GM12875 (cell line): ENCODE data around the gene GRIP2.
A peak's percentile ranks its signal among the peaks of the same experiment; 100 is the strongest.

Experiments used
- H3K4me3 ChIP-seq: one replicate; pipeline ENCODE4 v1.5.1; 2011; ENCODE audit warnings: low read depth, low read length, control low read depth
- TF ChIP-seq, protein P1 (sequence below): IDR thresholded peaks from 2 replicates; pipeline ENCODE4 v1.5.1; 2011; ENCODE audit warnings: low read depth, mild to moderate bottlenecking, control low read depth, inconsistent platforms, low read length, moderate library complexity, borderline replicate concordance; ENCODE audit not compliant: insufficient read depth

The GRIP2 gene

GRCh38 chr3:14511623-14512280 is 28.4 kb downstream of the GRIP2 start:
- no peak overlapping the region for H3K4me3 ChIP-seq
- TF ChIP-seq, protein P1, sequence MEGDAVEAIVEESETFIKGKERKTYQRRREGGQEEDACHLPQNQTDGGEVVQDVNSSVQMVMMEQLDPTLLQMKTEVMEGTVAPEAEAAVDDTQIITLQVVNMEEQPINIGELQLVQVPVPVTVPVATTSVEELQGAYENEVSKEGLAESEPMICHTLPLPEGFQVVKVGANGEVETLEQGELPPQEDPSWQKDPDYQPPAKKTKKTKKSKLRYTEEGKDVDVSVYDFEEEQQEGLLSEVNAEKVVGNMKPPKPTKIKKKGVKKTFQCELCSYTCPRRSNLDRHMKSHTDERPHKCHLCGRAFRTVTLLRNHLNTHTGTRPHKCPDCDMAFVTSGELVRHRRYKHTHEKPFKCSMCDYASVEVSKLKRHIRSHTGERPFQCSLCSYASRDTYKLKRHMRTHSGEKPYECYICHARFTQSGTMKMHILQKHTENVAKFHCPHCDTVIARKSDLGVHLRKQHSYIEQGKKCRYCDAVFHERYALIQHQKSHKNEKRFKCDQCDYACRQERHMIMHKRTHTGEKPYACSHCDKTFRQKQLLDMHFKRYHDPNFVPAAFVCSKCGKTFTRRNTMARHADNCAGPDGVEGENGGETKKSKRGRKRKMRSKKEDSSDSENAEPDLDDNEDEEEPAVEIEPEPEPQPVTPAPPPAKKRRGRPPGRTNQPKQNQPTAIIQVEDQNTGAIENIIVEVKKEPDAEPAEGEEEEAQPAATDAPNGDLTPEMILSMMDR = no peak

GRCh38 chr3:14510838-14511622 is 29.1 kb downstream of the GRIP2 start:
- H3K4me3 ChIP-seq = no peak overlapping the region
- TF ChIP-seq, protein P1 = no peak

DNA sequence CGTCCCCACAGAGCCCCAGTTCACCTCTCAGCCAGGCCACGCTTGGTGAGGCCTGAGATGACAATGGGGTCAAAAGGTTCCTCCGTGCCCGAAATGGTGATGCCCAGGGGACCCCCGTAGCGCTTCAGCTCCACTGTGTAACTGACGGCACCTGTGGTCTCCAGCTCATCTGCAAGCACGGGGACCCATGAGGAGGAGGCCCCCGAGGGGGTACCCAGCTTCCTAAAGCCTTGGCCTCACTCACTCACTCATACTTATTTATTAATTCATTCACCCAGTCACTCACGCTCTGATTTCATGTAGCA is 30.4 kb downstream of the GRIP2 start:
- TF ChIP-seq, protein P1 = no peak
- H3K4me3 ChIP-seq = no peak overlapping the region

DNA sequence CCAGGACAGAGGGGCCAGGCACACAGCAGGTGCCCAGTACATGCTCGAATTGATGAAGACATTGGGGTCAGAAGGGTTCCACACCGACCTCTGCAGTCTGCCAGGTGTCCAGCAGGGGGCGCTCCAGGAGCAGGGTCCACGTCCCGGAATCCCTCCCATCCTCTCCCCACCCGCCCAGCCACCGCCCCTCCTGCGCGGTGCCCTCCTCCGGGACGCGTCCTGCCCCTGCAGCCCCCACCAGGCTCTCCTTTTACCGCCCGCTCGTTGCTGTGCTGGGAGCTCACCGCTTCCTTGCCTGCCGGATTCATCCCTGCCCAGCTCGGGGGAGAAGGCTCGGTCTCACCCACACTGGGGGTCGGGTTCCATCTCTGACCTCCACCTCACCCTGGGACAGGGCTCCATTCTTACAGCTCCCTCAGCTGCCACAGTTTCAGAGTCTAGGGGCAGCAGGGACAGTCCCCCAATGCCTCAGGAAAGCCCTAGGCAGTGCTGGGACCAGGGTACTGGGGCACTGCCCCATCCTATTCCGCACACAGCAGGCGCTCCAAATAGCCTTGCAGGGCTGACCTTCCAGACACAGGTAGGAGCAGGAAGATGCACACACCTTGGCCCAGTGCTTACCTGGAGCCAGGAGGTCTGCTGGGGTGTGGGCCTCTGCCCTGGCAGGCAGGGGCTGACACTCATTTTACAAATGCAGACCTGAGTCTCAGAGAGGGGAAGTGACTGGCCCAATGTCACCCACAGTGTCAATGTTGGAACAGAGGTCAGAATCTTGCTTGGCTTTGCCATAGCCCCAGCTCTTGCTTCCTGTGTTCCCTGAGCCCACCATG is 31.0 kb downstream of the GRIP2 start:
- TF ChIP-seq, protein P1 = peak; percentile 96

DNA sequence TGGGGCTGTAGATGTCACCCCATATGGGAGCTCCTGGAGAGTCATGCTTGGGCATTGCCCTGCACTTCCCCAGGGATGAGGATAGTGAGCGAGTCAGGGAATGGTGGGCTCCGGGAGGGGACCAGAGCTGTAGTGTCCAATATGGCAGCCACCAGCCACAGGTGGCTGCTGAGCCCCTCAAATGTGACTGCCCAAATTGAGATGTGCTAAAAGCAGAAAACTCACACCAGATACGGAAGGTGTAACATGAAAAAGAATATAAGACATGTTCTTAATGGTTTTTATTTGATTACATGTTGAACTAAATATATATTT is 31.7 kb downstream of the GRIP2 start:
- H3K4me3 ChIP-seq = no peak overlapping the region
- TF ChIP-seq, protein P1 = no peak

More for the DNA sequence above, 31.0 kb downstream of the GRIP2 start:
- H3K4me3 ChIP-seq = no peak overlapping the region

DNA sequence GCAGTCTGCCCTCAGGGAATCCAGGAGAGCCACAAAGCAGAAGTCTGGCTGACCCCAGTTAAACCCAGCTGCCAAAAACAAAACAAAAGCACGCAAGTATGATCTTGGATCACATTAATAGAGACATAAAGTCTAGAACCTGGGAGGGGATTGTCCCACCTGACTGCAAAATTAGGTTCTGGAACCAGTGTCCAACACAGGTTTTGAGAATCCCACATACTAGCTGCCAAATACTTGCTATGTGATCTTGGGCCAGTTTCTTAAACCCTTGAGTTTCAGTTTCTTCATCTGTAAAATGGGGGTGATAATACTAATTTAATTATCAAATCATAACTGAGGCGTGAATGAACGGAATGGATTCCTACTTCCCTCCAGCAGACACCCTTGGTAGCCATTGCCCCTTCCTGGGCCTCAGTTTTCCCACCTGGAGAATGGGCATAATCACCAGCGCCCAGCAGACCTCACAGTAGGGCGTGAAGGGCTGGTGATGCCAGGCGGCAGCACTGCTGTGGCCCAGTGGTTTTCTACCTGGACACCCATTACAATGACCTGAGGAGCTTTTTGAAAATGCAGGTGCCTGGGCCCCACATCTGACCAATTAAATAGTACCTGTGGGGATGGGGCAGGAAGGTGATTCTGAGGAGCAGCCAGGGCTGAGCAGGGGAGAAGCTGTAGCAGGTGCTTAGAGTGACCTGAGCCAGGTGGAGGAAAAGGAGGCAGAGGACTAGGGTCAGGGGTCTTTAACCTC is 32.2 kb downstream of the GRIP2 start:
- H3K4me3 ChIP-seq = no peak overlapping the region
- TF ChIP-seq, protein P1 = no peak
